Measurements from ENCODE around the gene BMF.

Gene BMF

GRCh38 chr15:40054855-40055575 is 53.7 kb downstream of the BMF start:
- H2AFZ ChIP-seq (ENCODE audit: low read depth, low read length, severe bottlenecking): no peak overlapping the region
- peak overlapping the region; percentile 9 for H3K4me3 ChIP-seq (ENCODE audit: insufficient read depth, low read length, poor library complexity, severe bottlenecking)
- H4K20me1 ChIP-seq (ENCODE audit: low read depth, low read length): no peaks in the 10 kb centered on the region
- H3K27me3 ChIP-seq (ENCODE audit: low read length): no peaks in the 10 kb centered on the region
- H3F3A ChIP-seq (ENCODE audit: insufficient read depth): peaks cover 39% of the 10 kb centered on the region
- H3K9me3 ChIP-seq (ENCODE audit: insufficient read depth, low read length): no peaks in the 10 kb centered on the region
- peak overlapping the region; percentile 70 for H3K9ac ChIP-seq (ENCODE audit: low read length)
- no peaks in the 10 kb centered on the region for H3K79me2 ChIP-seq (ENCODE audit: insufficient read depth, low read length)
- H3K36me3 ChIP-seq (ENCODE audit: low read length): no peaks in the 10 kb centered on the region
- peak overlapping the region; percentile 98 for H3K27ac ChIP-seq (ENCODE audit: low read depth, low read length)
- no peak for TF ChIP-seq EZH2phosphoT487 (conservative IDR thresholded peaks at IDR 0.05; ENCODE audit: low read length)
- TF ChIP-seq CTCF (IDR thresholded peaks at IDR 0.05; ENCODE audit: insufficient read depth, low read length, poor library complexity, severe bottlenecking): no peak
- no peaks in the 10 kb centered on the region for H3K9me2 ChIP-seq (replicated peaks; ENCODE audit: insufficient read depth, low read length)
- H3K4me2 ChIP-seq (ENCODE audit: low read depth, low read length, poor library complexity, severe bottlenecking): peak overlapping the region; percentile 60

- Histone ChIP-seq H2AFZ (ENCODE audit: low read depth, low read length, severe bottlenecking) (no peak overlapping the region), H3K9me3 (ENCODE audit: insufficient read depth, low read length) (no peaks in the 10 kb centered on the region), H3K4me2 (ENCODE audit: low read depth, low read length, poor library complexity, severe bottlenecking) (peak overlapping the region; percentile 60), H3K79me2 (ENCODE audit: insufficient read depth, low read length) (no peaks in the 10 kb centered on the region), H3K36me3 (ENCODE audit: low read length) (no peaks in the 10 kb centered on the region), H3K4me3 (ENCODE audit: insufficient read depth, low read length, poor library complexity, severe bottlenecking) (no peak overlapping the region), H4K20me1 (ENCODE audit: low read depth, low read length) (no peaks in the 10 kb centered on the region), H3F3A (ENCODE audit: insufficient read depth) (peaks cover 39% of the 10 kb centered on the region), H3K9ac (ENCODE audit: low read length) (peak overlapping the region; percentile 70), H3K27ac (ENCODE audit: low read depth, low read length) (peak overlapping the region; percentile 98), H3K27me3 (ENCODE audit: low read length) (no peaks in the 10 kb centered on the region), H3K9me2 (replicated peaks; ENCODE audit: insufficient read depth, low read length) (no peaks in the 10 kb centered on the region)
- no peak for TF ChIP-seq EZH2phosphoT487 (conservative IDR thresholded peaks at IDR 0.05; ENCODE audit: low read length)
- TF ChIP-seq CTCF (IDR thresholded peaks at IDR 0.05; ENCODE audit: insufficient read depth, low read length, poor library complexity, severe bottlenecking): no peak
Measured at GRCh38 chr15:40054605-40054854, 54.1 kb downstream of the BMF start.

GRCh38 chr15:40053831-40054604 is 54.7 kb downstream of the BMF start:
- Histone ChIP-seq H3K4me2 (ENCODE audit: low read depth, low read length, poor library complexity, severe bottlenecking) (peak overlapping the region; percentile 60), H4K20me1 (ENCODE audit: low read depth, low read length) (no peaks in the 10 kb centered on the region), H3K36me3 (ENCODE audit: low read length) (no peaks in the 10 kb centered on the region), H2AFZ (ENCODE audit: low read depth, low read length, severe bottlenecking) (no peak overlapping the region), H3K9me2 (replicated peaks; ENCODE audit: insufficient read depth, low read length) (no peaks in the 10 kb centered on the region), H3K9me3 (ENCODE audit: insufficient read depth, low read length) (no peaks in the 10 kb centered on the region), H3K79me2 (ENCODE audit: insufficient read depth, low read length) (no peaks in the 10 kb centered on the region), H3K27ac (ENCODE audit: low read depth, low read length) (peak overlapping the region; percentile 98), H3K4me3 (ENCODE audit: insufficient read depth, low read length, poor library complexity, severe bottlenecking) (no peak overlapping the region), H3K9ac (ENCODE audit: low read length) (peak overlapping the region; percentile 70), H3K27me3 (ENCODE audit: low read length) (no peaks in the 10 kb centered on the region), H3F3A (ENCODE audit: insufficient read depth) (peaks cover 42% of the 10 kb centered on the region)
- no peak for TF ChIP-seq EZH2phosphoT487 (conservative IDR thresholded peaks at IDR 0.05; ENCODE audit: low read length)
- TF ChIP-seq CTCF (IDR thresholded peaks at IDR 0.05; ENCODE audit: insufficient read depth, low read length, poor library complexity, severe bottlenecking): no peak

Measured in SU-DHL-6 (cell line).